Measurements from ENCODE around the gene TMIGD1. TPM values are rescaled to one million over a fixed set of nuclear protein-coding genes. Genes with fewer than 3 reads are reported as not detected.

TMIGD1 gene
- total and polyA plus RNA-seq, 2 donors (not counting 1 experiment from before 2014, with no cell fraction given) = not detected

- DNase-seq (ENCODE audit: low read depth in 2 of 2) = peak; percentile 81 to 84
- Histone ChIP-seq H3K36me3 (ENCODE audit: control insufficient read depth, insufficient read depth, low read length) (no peaks in the 10 kb centered on the region), H3K27ac (ENCODE audit: insufficient read depth, low read length) (no peak overlapping the region), H4K20me1 (ENCODE audit: control insufficient read depth, extremely low read depth, insufficient read depth, low read length) (no peaks in the 10 kb centered on the region), H3K4me3 (replicated peaks in 1 of 4; ENCODE audit: control extremely low read depth in 1 of 4, insufficient read depth in 1 of 4, low read depth in 3 of 4, low read length in 4 of 4) (no peak overlapping the region), H3K4me1 (ENCODE audit: control insufficient read depth, extremely low read depth, insufficient read depth, low read length) (peaks cover 6% of the 10 kb centered on the region), H3K9me3 (ENCODE audit: control insufficient read depth, insufficient read depth, low read depth, low read length) (no peaks in the 10 kb centered on the region), H3K79me2 (ENCODE audit: control insufficient read depth, insufficient read depth, low read length) (no peaks in the 10 kb centered on the region), H3K9ac (ENCODE audit: insufficient read depth, low read length) (no peak overlapping the region), H3K4me2 (ENCODE audit: extremely low read depth, insufficient read depth, low read length) (no peak overlapping the region), H3K27me3 (ENCODE audit: control insufficient read depth, insufficient read depth, low read length) (no peaks in the 10 kb centered on the region), H2AFZ (ENCODE audit: low read length) (no peak overlapping the region)
- no peak for TF ChIP-seq EZH2 (IDR thresholded peaks at IDR 0.05; ENCODE audit: low read length, missing control alignments)
- TF ChIP-seq CTCF (conservative IDR thresholded peaks at IDR 0.05 in 1 of 2, IDR thresholded peaks at IDR 0.05 in 1 of 2; ENCODE audit: low read depth in 1 of 2, low read length in 2 of 2) = no peak
Measured at GRCh38 chr17:30363715-30364202, 29.9 kb upstream of the TMIGD1 start.

- Histone ChIP-seq H3K9me3 (ENCODE audit: control insufficient read depth, insufficient read depth, low read depth, low read length) (no peaks in the 10 kb centered on the region), H3K36me3 (ENCODE audit: control insufficient read depth, insufficient read depth, low read length) (no peaks in the 10 kb centered on the region), H4K20me1 (ENCODE audit: control insufficient read depth, extremely low read depth, insufficient read depth, low read length) (no peaks in the 10 kb centered on the region), H3K9ac (ENCODE audit: insufficient read depth, low read length) (no peak overlapping the region), H3K4me2 (ENCODE audit: extremely low read depth, insufficient read depth, low read length) (no peak overlapping the region), H3K27me3 (ENCODE audit: control insufficient read depth, insufficient read depth, low read length) (no peaks in the 10 kb centered on the region), H3K79me2 (ENCODE audit: control insufficient read depth, insufficient read depth, low read length) (no peaks in the 10 kb centered on the region), H3K4me1 (ENCODE audit: control insufficient read depth, extremely low read depth, insufficient read depth, low read length) (peaks cover 6% of the 10 kb centered on the region), H2AFZ (ENCODE audit: low read length) (no peak overlapping the region), H3K27ac (ENCODE audit: insufficient read depth, low read length) (no peak overlapping the region), H3K4me3 (replicated peaks in 1 of 4; ENCODE audit: control extremely low read depth in 1 of 4, insufficient read depth in 1 of 4, low read depth in 3 of 4, low read length in 4 of 4) (no peak overlapping the region)
- DNase-seq (ENCODE audit: low read depth in 2 of 2) = no peak
- TF ChIP-seq EZH2 (IDR thresholded peaks at IDR 0.05; ENCODE audit: low read length, missing control alignments) (no peak), CTCF (conservative IDR thresholded peaks at IDR 0.05 in 1 of 2, IDR thresholded peaks at IDR 0.05 in 1 of 2; ENCODE audit: low read depth in 1 of 2, low read length in 2 of 2) (no peak)
Measured at GRCh38 chr17:30361766-30362279, 28.0 kb upstream of the TMIGD1 start.

- Histone ChIP-seq H3K9me3 (ENCODE audit: control insufficient read depth, insufficient read depth, low read depth, low read length) (no peaks in the 10 kb centered on the region), H4K20me1 (ENCODE audit: control insufficient read depth, extremely low read depth, insufficient read depth, low read length) (no peaks in the 10 kb centered on the region), H3K9ac (ENCODE audit: insufficient read depth, low read length) (no peak overlapping the region), H3K27me3 (ENCODE audit: control insufficient read depth, insufficient read depth, low read length) (no peaks in the 10 kb centered on the region), H3K4me1 (ENCODE audit: control insufficient read depth, extremely low read depth, insufficient read depth, low read length) (peaks cover 6% of the 10 kb centered on the region), H2AFZ (ENCODE audit: low read length) (no peak overlapping the region), H3K27ac (ENCODE audit: insufficient read depth, low read length) (no peak overlapping the region), H3K36me3 (ENCODE audit: control insufficient read depth, insufficient read depth, low read length) (no peaks in the 10 kb centered on the region), H3K4me3 (replicated peaks in 1 of 4; ENCODE audit: control extremely low read depth in 1 of 4, insufficient read depth in 1 of 4, low read depth in 3 of 4, low read length in 4 of 4) (no peak overlapping the region), H3K4me2 (ENCODE audit: extremely low read depth, insufficient read depth, low read length) (no peak overlapping the region), H3K79me2 (ENCODE audit: control insufficient read depth, insufficient read depth, low read length) (no peaks in the 10 kb centered on the region)
- no peak for DNase-seq (ENCODE audit: low read depth in 2 of 2)
- TF ChIP-seq EZH2 (IDR thresholded peaks at IDR 0.05; ENCODE audit: low read length, missing control alignments) (no peak), CTCF (conservative IDR thresholded peaks at IDR 0.05 in 1 of 2, IDR thresholded peaks at IDR 0.05 in 1 of 2; ENCODE audit: low read depth in 1 of 2, low read length in 2 of 2) (no peak)
Measured at GRCh38 chr17:30360086-30360808, 26.4 kb upstream of the TMIGD1 start.
